ENCODE results near the gene LRP1-AS.

LRP1-AS gene

DNA sequence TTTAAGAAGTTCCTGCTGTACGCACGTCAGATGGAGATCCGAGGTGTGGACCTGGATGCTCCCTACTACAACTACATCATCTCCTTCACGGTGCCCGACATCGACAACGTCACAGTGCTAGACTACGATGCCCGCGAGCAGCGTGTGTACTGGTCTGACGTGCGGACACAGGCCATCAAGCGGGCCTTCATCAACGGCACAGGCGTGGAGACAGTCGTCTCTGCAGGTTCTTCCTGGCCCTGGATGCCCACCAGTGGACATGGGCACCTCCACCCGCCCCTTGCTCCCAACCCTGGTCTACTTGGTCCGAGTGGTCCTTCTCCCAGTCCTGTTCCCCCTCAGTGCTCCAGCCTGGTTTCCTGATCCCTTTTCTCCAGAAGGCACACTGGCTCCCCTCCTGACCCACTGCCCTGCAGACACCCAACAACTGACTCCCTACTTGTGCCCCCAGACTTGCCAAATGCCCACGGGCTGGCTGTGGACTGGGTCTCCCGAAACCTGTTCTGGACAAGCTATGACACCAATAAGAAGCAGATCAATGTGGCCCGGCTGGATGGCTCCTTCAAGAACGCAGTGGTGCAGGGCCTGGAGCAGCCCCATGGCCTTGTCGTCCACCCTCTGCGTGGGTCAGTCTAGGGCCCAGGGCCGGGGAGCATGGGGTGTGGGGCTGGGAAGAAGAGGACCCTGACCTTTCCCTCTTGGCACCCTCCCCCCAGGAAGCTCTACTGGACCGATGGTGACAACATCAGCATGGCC is 32.1 kb upstream of the LRP1-AS start:
- no peak for DNase-seq

GRCh38 chr12:57178213-57178612 is 30.8 kb upstream of the LRP1-AS start:
- no peak for DNase-seq

GRCh38 chr12:57177354-57177753 is 29.9 kb upstream of the LRP1-AS start:
- no peak for DNase-seq

- no peak for DNase-seq
Observed at GRCh38 chr12:57176846-57177245, 29.4 kb upstream of the LRP1-AS start.

DNA sequence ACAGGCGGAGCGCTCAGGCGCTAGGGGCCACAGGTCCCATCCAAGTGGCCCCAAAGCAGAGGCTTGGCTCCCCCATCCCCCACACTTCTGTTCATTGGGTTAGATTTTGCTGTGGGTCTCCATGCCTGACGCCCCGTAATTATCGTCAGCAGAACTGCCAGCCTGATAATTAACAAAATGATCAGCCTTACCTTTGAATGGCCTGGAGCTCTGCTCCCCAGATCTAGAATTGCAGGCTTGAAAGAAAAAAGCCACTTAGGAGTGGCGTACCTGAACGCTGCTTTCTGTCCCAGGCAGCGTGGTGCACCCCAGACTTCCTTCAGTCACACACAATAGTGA is 28.7 kb upstream of the LRP1-AS start:
- DNase-seq, result no peak

DNA sequence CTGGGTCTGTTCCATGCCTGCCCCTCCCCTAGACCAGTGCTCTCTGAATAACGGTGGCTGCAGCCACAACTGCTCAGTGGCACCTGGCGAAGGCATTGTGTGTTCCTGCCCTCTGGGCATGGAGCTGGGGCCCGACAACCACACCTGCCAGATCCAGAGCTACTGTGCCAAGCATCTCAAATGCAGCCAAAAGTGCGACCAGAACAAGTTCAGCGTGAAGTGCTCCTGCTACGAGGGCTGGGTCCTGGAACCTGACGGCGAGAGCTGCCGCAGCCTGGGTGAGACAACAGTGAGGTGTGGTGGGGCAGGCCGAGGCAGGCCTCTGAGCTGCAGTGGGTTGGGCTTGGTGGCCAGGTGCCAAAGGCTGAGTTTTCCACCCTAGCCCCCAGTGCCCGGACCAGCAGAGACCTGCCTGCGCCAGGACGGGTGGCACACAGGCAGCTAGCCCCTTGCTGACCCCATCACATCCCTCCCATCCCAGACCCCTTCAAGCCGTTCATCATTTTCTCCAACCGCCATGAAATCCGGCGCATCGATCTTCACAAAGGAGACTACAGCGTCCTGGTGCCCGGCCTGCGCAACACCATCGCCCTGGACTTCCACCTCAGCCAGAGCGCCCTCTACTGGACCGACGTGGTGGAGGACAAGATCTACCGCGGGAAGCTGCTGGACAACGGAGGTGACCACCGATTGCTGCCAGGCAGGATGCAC is 28.2 kb upstream of the LRP1-AS start:
- peak; percentile 81 for DNase-seq

- no peak for DNase-seq
Observed at GRCh38 chr12:57173683-57174082, 26.3 kb upstream of the LRP1-AS start.

- DNase-seq, result no peak
Observed at GRCh38 chr12:57173089-57173488, 25.7 kb upstream of the LRP1-AS start.

- no peak for DNase-seq
Observed at GRCh38 chr12:57171668-57172067, 24.2 kb upstream of the LRP1-AS start.

DNA sequence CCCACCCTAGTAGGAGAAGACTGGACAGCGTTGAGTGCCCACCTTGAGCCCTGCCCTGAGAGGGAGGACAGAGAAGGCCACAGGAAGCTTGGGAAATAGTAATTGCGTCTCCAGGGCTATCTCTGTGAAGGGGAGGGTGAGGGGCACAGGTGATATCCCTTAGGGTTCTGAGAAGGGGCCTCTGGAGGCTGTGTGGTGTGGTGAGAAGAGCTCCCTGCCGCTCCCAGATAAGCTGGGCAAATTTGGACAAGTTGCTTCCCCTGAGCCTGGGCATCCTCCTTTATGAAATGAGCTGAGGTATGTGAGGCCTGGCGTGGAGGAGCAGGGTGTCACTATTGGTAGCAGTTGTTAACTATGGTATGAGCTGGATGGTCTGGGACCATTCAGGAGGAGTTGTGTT is 23.5 kb upstream of the LRP1-AS start:
- no peak for DNase-seq

- no peak for DNase-seq
Observed at GRCh38 chr12:57170408-57170807, 23.0 kb upstream of the LRP1-AS start.

DNA sequence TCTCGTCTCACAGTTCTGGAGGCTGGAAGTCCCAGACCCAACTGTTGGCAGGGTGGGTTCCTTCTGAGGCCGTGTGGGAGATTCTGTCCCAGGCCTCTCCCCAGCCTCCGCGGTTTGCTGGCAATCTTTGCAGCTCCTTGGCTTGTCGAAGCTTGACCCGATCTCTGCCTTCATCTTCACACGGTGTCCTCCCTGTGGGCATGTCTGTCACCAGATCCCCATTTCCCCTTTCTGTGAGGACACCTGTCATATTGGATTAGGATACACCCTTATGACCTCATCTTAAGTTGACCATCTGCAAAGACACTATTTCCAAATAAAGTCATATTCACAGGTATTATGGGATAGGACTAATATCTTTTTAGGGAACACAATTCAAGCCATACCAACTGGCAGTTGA is 22.6 kb upstream of the LRP1-AS start:
- DNase-seq, result no peak

DNA sequence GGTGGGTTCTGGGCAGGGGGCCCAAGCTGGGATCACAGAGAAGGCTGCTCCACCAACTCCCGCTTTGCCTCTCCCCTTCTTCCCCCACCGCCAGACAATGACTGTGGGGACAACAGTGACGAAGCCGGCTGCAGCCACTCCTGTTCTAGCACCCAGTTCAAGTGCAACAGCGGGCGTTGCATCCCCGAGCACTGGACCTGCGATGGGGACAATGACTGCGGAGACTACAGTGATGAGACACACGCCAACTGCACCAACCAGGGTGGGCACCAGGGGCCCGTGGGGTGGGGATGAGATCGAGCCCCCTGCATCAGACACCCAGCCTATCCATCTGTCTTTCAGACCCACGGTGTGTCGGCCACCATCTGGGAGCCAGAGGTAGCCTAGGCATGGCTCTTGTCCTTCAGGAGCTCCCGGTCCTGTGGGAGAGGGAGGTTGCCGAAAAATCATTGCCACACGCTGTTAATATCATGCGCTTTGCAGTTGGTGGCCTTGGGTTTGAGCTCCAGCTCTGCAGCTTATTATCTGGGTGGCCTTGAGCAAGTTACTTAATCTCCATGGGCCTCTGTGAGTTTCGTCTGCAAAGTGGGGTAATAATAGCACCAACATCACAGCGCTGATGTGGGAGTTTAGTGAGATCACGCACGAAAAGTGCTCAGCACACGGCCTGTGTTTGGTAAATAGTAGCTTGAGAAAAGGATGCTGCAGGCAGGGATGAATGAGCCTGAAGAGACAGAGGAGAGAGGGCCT is 21.8 kb upstream of the LRP1-AS start:
- DNase-seq, result no peak

GRCh38 chr12:57168058-57168457 is 20.6 kb upstream of the LRP1-AS start:
- no peak for DNase-seq

GRCh38 chr12:57166971-57167371 is 19.6 kb upstream of the LRP1-AS start:
- no peak for DNase-seq

- DNase-seq, result no peak
Observed at GRCh38 chr12:57165741-57166140, 18.3 kb upstream of the LRP1-AS start.

GRCh38 chr12:57164966-57165625 is 17.7 kb upstream of the LRP1-AS start:
- DNase-seq, result no peak

- no peak for DNase-seq
Observed at GRCh38 chr12:57164454-57164853, 17.0 kb upstream of the LRP1-AS start.

DNA sequence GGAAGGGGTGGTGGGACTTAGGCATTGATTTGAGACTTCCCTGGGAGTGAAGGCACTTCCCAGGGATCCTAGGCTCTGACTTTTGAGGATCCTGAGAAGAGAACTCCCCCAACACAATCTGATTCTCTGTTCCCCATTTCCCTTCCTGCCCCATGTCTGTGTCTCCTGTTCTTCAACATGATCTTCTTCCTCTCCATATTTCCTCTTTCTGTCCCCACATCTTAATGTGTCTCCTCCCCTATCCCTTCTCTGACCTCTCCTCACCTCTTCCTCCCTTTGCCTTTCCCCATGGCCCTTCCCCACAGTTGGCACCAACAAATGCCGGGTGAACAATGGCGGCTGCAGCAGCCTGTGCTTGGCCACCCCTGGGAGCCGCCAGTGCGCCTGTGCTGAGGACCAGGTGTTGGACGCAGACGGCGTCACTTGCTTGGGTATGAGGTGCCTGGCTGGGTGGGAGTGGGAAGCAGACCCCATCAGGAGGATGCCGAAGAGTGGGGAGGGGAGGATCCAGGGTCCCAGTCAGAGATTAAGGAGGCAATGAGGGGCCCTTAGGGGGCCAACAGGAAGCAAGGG is 15.2 kb upstream of the LRP1-AS start:
- no peak for DNase-seq

- no peak for DNase-seq
Observed at GRCh38 chr12:57161491-57161890, 14.1 kb upstream of the LRP1-AS start.

GRCh38 chr12:57160741-57161140 is 13.3 kb upstream of the LRP1-AS start:
- DNase-seq, result no peak

DNA sequence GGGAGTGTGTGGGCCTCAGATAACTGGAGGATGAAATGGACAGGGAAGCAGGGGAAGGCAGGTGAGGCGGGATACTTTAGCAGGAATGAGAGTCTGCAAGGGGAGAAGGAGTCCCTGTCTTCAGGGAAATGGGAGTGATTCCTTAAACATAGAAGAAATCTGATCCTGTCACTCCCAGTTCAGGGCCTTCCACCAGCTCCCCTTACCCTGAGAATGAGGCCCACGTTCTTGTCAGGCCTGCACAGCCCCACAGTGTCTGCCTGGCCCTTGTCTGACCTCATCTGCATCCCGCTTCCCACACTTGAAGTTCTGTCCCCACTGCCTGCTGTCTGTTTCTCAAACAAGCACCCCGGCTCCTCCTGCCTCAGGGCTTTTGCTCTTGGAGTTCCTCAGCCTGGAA is 12.6 kb upstream of the LRP1-AS start:
- no peak for DNase-seq

- no peak for DNase-seq
Observed at GRCh38 chr12:57159311-57159710, 11.9 kb upstream of the LRP1-AS start.
